ENCODE measurements around the gene ARHGAP32.

- TF ChIP-seq EP300 (IDR thresholded peaks at IDR 0.05) (no peak), CTCF (IDR thresholded peaks at IDR 0.05) (no peak)
These were observed 3.6 kb upstream of the ARHGAP32 start for GRCh38 chr11:129195682-129196081.

Data from upper lobe of left lung (tissue), 4 donors.